Keratinocyte (primary cell): ENCODE results near the gene CLEC16A. TPM values are rescaled to one million over a fixed set of nuclear protein-coding genes. Genes with fewer than 3 reads are reported as not detected.

Source experiments
- DNase-seq: peaks from one replicate; pipeline ENCODE4 v3.0.0-alpha.2; 2011; ENCODE audit warnings: low read depth, missing footprints, low spot score
- FAIRE-seq: peaks from 2 replicates; lab custom pipeline; 2011; peaks lifted over from hg19 to GRCh38; lab: Jason Lieb, UNC
- H2AFZ ChIP-seq: 2 replicates; pipeline ENCODE4 v1.6.0; 2012; ENCODE audit warnings: low read length, control low read depth, inconsistent platforms; ENCODE audit not compliant: control insufficient read depth
- H3K27ac ChIP-seq: 2 replicates; pipeline ENCODE4 v1.5.1; 2011; ENCODE audit warnings: low read length; ENCODE audit not compliant: control insufficient read depth, insufficient read depth
- H3K27me3 ChIP-seq: 3 replicates; pipeline ENCODE4 v1.6.0; 2011; ENCODE audit warnings: low read length; ENCODE audit not compliant: control insufficient read depth, insufficient read depth; ENCODE audit errors: extremely low read depth
- H3K36me3 ChIP-seq, 2 experiments: 2 replicates in 1 of 2; 3 replicates in 1 of 2; pipeline ENCODE4 v1.5.1; 2011; ENCODE audit warnings: low read length in 2 of 2, mild to moderate bottlenecking in 1 of 2; ENCODE audit not compliant: control insufficient read depth in 2 of 2, insufficient read depth in 2 of 2; ENCODE audit errors: extremely low read depth in 1 of 2
- H3K4me1 ChIP-seq: 3 replicates; pipeline ENCODE4 v1.5.1; 2011; ENCODE audit warnings: low read length; ENCODE audit not compliant: control insufficient read depth, insufficient read depth; ENCODE audit errors: extremely low read depth
- H3K4me2 ChIP-seq: 3 replicates; pipeline ENCODE4 v1.6.0; 2011; ENCODE audit warnings: low read depth, low read length; ENCODE audit not compliant: control insufficient read depth, insufficient read depth; ENCODE audit errors: extremely low read depth
- H3K4me3 ChIP-seq, 3 experiments: fragments of 200-600 bp in 1 of 3; sonication (generic) in 1 of 3; 2 replicates in 2 of 3; 3 replicates in 1 of 3; pipeline ENCODE4 v1.5.1; 2011 to 2016; ENCODE audit warnings: low read length in 3 of 3, mild to moderate bottlenecking in 3 of 3, control low read depth in 2 of 3, inconsistent platforms in 1 of 3, low read depth in 1 of 3, mixed read lengths in 1 of 3, mixed run types in 1 of 3, moderate library complexity in 1 of 3; ENCODE audit not compliant: control insufficient read depth in 2 of 3, insufficient read depth in 2 of 3; ENCODE audit errors: extremely low read depth in 1 of 3
- H3K79me2 ChIP-seq: 2 replicates; pipeline ENCODE4 v1.6.0; 2012; ENCODE audit warnings: low read length; ENCODE audit not compliant: control insufficient read depth, insufficient read depth
- H3K9ac ChIP-seq: 3 replicates; pipeline ENCODE4 v1.6.0; 2011; ENCODE audit warnings: low read length; ENCODE audit not compliant: control insufficient read depth, insufficient read depth; ENCODE audit errors: extremely low read depth
- H3K9me1 ChIP-seq: 3 replicates; pipeline ENCODE4 v1.6.0; 2011; ENCODE audit warnings: low read length; ENCODE audit not compliant: control insufficient read depth, insufficient read depth; ENCODE audit errors: extremely low read depth
- H3K9me3 ChIP-seq: 2 replicates; pipeline ENCODE4 v1.5.1; 2012; ENCODE audit warnings: low read depth, low read length; ENCODE audit not compliant: control insufficient read depth
- H4K20me1 ChIP-seq: 3 replicates; pipeline ENCODE4 v1.6.0; 2011; ENCODE audit warnings: low read length; ENCODE audit not compliant: control insufficient read depth, insufficient read depth; ENCODE audit errors: extremely low read depth
- CTCF ChIP-seq, 3 experiments: IDR thresholded peaks in 1 of 3; conservative IDR thresholded peaks in 1 of 3; optimal IDR thresholded peaks in 1 of 3; 2 replicates in 2 of 3; 3 replicates in 1 of 3; pipeline versions ENCODE3 to v1.5.1; 2011; ENCODE audit warnings: low read length in 3 of 3, mild to moderate bottlenecking in 3 of 3, moderate library complexity in 2 of 3, control low read depth in 1 of 3, inconsistent platforms in 1 of 3; ENCODE audit not compliant: insufficient read depth in 2 of 3; ENCODE audit errors: extremely low read depth in 1 of 3
- EZH2 ChIP-seq: IDR thresholded peaks from one replicate; pipeline ENCODE4 v1.6.1; 2012; ENCODE audit warnings: inconsistent platforms, mild to moderate bottlenecking, low read length, moderate library complexity
- dilution Hi-C: fragments of 300-500 bp; cut with MboI; formaldehyde crosslinking; loops from one replicate; pipeline ENCODE4 v1.7.0; 2020; ENCODE audit warnings: low sequenced_read_pairs; ENCODE audit not compliant: extremely low pct_ligation_motif_present
- polyA plus RNA-seq, 5 experiments: library from polyadenylated mRNA; depleted of rRNA in 3 of 5; stranded (reverse) in 3 of 5; stranded (forward) in 1 of 5; unstranded in 1 of 5; fragments of >200 nt; gene quantifications; 1 replicate in 1 of 5; 2 replicates in 3 of 5; 3 replicates in 1 of 5; pipeline versions ENCODE4 v1.2.1 to v1.2.3, GENCODE V29; 2011 to 2012; ENCODE audit warnings: missing spikeins in 2 of 5, low read depth in 1 of 5, low replicate concordance in 1 of 5

CLEC16A gene
- polyA plus RNA-seq, 1 donor (not counting 4 experiments of a cell fraction or from before 2014, with no cell fraction given): 9.5 TPM

- TF ChIP-seq CTCF (optimal IDR thresholded peaks at IDR 0.05 in 1 of 3, IDR thresholded peaks at IDR 0.05 in 1 of 3, conservative IDR thresholded peaks at IDR 0.05 in 1 of 3; ENCODE audit: extremely low read depth in 1 of 3, insufficient read depth in 2 of 3, low read length in 3 of 3) (no peak), EZH2 (no peak)
- Histone ChIP-seq H3K4me3 (no peak overlapping the region), H3K4me1 (peaks cover 6% of the 10 kb centered on the region), H3K9me1 (no peaks in the 10 kb centered on the region), H4K20me1 (no peaks in the 10 kb centered on the region), H2AFZ (no peak overlapping the region), H3K9me3 (no peaks in the 10 kb centered on the region), H3K36me3 (no peaks in the 10 kb centered on the region), H3K4me2 (no peak overlapping the region), H3K79me2 (no peaks in the 10 kb centered on the region), H3K27ac (no peak overlapping the region), H3K27me3 (no peaks in the 10 kb centered on the region), H3K9ac (no peak overlapping the region)
- dilution Hi-C loops: no loop called here
- FAIRE-seq (no peak), DNase-seq (no peak)
Measured at GRCh38 chr16:11159282-11159681, 214.9 kb downstream of the CLEC16A start.

DNA sequence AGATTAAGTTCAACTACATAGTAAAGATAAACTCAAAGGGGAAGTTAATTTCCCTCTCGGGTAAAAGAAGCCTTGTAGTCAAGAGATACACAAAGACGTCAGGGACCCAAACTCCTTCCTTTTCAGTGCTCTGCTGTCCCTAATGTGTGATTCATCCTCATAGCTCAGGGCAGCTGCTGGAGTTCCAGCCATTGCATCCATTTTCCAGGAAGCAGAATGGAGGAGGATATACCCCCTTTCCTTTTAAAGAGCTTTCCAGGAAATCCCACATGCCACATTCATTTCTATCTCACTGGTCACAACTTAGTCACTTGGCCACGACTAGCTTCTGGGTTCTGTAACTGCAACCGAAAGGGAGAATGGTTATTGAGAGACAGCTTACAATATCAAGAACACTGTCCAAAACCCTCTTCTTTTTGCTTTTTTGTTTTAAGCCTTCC is 216.3 kb downstream of the CLEC16A start:
- no peak overlapping the region for H3K27ac ChIP-seq
- dilution Hi-C loops: no loop called here
- no peaks in the 10 kb centered on the region for H3K27me3 ChIP-seq
- peaks cover under 1% of the 10 kb centered on the region for H3K4me1 ChIP-seq
- DNase-seq (no peak), FAIRE-seq (no peak)
- no peak overlapping the region for H2AFZ ChIP-seq
- no peak for TF ChIP-seq CTCF (optimal IDR thresholded peaks at IDR 0.05 in 1 of 3, IDR thresholded peaks at IDR 0.05 in 1 of 3, conservative IDR thresholded peaks at IDR 0.05 in 1 of 3; ENCODE audit: extremely low read depth in 1 of 3, insufficient read depth in 2 of 3, low read length in 3 of 3)
- TF ChIP-seq EZH2: no peak
- H3K4me2 ChIP-seq: no peak overlapping the region
- H3K9ac ChIP-seq: no peak overlapping the region
- no peak overlapping the region for H3K4me3 ChIP-seq
- H3K9me3 ChIP-seq: no peaks in the 10 kb centered on the region
- H3K9me1 ChIP-seq: no peaks in the 10 kb centered on the region
- peaks cover 0 to 1% of the 10 kb centered on the region in 2 experiments for H3K36me3 ChIP-seq
- H3K79me2 ChIP-seq: no peaks in the 10 kb centered on the region
- H4K20me1 ChIP-seq: no peaks in the 10 kb centered on the region
